GM21619 (cell line): Measurements from ENCODE around the gene TMEM9.

Experiments used
- ATAC-seq: cut with Tn5 transposase; IDR thresholded peaks from one replicate; pipeline ENCODE4 v1.9.1; 2021; ENCODE audit not compliant: unreplicated experiment

TMEM9 gene

DNA sequence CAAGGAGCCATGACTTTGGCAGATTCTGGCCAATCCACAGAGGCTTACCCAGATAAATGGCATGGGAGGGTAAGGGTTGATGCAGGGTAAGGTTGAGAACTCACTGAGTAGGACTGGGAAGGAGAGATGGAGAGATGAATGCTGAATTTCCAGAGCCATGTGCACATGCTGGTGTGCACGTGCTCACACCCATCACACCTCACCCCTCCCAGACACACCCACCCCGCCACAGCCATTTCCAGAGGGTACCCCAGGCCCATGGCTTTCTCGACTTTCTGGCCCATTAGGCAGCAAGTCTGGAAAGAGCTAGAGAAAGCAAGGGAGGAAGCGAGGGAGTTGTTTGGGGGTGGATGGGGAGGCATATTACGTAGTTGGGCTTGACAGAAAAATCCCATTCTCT lies 43.7 kb downstream of the TMEM9 start:
- no peak for ATAC-seq

DNA sequence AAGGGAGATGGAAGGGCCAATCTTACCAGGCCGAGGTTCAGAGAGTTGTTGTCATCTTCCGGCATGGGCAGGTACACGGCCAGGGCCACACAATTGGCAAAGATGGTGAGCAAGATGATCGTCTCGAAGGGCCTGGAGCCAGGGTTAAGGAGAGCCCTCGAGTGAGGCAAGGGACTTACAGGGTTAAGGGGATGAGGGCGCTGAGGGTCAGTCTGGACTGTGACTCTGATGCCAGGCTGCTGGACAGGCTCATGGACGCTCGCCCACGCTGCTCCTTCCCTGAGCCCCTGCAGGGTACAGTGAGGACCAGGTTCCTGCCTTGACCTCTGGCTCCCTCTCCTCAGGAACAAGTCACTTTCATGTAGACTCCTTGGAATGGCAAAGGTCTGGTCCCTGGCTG lies 44.1 kb downstream of the TMEM9 start:
- no peak for ATAC-seq

DNA sequence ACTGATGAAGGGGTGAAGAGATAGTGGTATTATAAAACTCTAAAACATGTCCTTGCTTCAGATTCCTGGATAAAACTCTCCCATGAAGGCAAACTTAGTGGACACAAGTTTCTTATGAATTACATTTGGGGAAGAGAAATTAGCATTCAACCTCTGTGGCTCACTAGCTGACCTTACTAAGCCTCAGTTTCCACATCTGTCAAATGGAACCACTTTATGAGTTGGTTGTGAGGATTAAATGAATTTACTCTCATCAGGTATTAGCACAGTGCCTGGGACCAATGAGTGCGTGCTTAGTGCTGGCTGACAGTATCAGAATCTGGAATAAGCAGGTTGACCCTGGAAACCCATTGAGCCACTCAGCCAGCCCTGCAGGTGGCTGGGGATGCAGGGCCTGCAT lies 44.6 kb downstream of the TMEM9 start:
- no peak for ATAC-seq

DNA sequence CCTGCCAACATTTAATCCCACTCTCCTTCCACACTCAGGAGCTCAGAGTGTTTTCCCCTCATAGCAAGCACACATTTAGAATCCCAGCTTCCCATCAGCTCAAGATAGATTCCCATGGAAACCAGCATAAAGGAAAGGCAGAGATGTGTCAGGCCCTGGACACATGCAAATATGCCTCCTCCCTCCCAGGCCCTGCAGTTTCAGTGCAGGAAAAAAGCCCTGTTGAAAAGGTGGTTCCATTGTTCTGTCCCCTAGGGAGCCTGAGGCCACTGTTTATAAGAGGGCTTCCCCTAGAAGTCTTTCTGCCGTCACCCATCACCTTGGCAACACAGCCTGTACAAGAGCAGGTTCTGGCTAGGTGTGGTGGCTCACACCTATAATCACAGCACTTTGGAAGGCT lies 45.7 kb downstream of the TMEM9 start:
- ATAC-seq = peak; percentile 56

DNA sequence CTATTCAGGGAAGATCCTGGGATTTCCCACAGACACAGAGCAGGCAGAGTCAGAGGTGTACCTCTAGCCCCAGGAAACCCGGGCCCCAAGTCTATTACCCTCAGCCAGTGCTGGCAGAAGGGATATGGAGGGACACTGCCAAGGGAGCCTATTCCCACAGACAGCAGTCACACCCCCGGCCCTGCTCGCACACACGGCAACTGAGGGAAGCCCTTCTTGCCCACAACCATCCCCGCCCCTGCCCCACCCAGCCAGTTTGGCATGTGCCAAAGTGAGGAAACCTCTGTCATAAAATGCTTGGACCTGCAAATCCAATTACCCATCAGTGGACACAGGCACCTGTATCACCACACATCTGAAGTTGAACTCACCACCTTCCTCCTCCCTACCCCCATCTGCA lies 48.6 kb downstream of the TMEM9 start:
- ATAC-seq = no peak

DNA sequence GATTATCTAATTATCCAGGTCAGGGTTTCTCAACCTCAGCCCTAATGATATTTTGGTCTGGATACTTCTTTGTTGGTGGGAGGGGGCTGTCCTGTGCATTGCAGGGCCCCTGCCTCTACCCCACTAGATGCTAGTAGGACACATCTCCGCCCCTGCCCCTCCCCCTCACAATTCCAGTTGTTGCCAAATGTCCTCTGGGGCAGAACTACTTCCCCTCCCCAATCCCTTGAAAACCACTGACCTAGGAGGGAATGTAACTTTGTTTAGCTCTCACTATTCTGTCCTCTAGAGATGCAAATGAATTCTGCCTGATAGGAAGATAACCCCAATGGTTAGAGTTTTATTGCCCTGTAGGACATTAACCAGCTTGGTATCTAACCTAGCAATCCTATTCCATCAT lies 50.1 kb downstream of the TMEM9 start:
- no peak for ATAC-seq

DNA sequence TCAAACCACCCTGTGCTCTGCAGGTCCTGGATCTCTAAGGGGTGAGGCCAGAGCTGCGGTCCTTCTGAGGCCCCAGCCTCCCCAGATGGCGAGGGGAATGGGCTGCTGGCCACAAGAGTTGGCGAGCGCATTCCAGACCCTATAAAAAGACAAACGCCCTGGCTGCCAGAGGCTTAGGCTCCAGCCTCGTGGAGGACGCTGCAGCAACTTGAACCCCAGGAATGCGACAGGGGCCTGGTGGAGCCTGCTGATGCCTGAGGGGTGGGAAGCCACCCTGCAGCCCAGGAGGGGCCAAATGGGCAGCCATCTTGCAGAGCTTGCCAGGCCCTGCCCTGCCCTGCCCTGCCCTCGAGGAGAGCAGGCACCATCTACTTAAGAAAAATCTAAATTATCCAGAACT lies 50.6 kb downstream of the TMEM9 start:
- no peak for ATAC-seq

DNA sequence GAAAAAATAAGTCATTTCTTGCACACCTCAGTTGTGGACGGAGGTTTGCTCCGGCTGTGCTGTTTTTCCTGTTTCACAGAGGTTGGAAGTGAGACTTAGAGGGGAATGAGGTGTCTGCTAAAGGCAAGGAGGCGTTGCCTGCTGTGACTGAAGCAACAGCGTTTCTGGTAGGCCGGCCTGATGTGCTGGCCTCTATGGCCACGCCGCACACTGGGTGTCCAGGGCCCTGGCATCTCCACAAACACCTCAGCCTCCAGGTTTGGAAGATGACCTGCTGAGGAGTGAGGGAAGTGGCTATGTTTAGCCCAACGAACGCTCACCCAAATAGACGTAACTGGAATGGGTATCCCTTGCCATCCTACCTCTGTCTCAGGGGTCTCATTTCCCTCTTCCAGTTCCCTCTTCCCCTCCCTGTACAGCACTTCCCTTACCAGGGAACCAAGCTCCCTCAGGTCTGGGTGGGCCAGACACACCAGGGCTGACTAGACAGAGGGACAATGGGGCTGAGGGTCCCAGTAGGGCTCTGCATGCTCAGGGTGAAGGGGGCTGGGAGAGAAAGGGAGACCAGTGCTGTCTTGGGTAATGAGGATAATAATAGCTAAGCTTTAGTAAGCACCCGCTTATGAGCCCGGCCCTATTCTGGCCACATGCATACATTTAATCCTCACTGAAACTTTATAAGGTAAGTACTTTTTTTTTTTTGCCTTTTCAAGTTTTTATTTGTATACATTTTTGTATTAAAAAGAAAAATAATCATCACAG lies 53.9 kb downstream of the TMEM9 start:
- no peak for ATAC-seq

DNA sequence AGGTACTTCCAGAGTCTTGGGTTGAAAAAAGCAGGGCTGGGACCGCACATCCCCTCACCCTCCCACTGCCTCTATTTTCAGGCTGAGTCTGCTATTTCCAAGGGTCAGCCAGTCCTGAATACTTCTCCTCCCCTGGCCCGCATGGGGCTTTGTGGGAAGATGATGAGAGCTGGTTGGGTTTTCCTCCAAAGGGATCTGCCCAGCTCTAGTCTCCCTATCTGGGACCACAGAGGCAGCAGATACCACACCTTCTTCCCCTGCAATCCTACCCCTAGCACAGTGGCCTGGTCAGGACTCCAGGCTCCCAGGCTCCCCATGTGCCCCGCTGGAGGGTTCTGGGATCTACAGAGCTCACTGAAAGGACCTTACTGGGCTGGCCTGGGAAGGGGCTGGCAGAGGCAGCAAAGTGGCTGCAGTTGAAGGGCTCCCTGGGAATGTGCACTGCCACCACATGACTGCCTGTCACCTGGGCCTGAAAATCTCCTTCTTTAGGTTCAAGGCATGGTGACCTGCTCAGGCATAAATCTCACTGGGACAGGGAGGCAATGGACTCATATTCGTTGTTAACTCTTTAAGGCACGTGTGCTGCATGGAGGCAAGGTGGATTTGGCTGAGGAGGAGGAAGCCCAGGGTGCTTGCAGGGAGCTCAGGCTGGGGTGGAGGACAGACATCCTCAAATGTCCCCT lies 55.1 kb downstream of the TMEM9 start:
- no peak for ATAC-seq

DNA sequence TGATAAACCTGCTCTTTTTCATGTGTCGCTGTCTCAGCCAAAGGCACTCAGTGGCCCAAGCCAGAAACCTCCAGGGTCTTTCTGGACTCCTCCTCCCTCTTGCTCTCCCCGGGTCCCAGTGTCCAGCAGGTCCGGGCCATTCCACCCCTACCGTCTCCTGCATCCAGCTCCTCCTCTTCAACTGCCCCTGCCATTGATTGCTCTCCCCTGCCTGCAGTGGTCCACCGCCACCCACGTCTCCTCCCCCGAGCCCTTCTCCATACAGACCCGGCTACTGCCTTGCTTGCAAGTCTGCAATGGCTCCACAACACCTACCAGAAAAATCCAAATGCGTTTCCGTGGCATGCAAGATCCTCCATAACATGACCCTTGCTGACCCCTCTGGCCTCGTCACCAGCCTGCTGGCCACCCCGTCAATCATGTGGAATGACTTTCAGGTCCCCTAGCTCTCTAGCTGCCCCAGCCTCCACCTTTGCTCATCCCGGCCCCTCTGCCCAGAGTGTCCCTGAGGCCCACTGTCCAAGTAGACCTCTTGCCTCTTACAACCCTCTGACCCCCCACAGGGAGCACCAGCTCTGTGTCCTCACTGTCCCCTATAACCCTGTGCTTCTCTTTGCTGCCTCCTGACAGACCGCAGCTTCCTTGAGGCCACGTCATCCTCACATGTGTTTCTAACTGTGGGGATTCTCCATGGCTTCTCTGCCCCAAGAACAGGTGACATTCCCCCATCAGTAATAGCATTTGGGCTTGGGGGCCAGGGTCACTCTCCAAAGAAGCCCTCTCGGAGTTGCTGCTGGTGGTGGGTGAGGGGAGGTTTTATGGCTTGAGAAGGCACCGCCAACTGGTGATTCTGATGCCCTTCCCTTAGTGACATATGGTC lies 57.1 kb downstream of the TMEM9 start:
- ATAC-seq = no peak

DNA sequence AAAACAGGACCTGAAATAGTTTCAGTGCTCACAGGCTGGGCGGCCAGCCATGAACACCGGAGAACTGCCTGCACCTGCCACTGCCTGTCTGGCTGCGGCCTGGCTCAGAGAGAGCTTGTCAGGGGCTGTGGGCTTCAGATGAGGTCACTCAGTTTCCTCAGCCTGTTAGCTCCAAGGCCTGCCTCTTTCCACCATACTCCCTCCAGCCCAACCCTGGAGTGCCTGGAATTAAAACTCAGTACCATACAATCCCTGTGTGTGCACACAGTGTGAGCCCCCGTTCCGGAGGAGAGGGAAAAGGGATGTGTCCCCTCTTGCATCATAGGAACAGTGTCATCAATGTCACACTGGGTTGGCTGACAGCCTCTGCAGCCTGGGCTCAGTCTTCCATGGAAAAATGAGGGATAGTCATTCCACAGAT lies 58.2 kb downstream of the TMEM9 start:
- ATAC-seq = no peak

DNA sequence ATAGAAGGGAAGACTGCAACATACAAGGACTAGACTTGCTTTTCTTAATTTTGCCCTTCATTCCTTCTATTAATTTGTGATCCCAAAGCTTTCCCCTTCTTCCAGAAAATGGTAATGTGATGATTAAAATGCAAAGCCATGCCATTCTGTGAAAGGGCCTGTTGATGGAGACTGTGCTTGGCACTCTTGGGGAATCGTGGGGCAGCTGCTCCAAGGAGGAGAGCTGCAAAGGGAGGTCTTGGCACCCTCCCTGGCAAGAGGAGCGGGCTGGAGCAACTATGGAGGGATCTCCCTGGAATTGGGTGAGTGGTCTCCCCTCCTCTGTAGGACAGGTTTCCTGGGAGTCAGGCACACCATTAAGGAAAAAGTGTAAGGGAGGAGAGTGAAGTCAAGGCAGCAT lies 58.7 kb downstream of the TMEM9 start:
- ATAC-seq = no peak

DNA sequence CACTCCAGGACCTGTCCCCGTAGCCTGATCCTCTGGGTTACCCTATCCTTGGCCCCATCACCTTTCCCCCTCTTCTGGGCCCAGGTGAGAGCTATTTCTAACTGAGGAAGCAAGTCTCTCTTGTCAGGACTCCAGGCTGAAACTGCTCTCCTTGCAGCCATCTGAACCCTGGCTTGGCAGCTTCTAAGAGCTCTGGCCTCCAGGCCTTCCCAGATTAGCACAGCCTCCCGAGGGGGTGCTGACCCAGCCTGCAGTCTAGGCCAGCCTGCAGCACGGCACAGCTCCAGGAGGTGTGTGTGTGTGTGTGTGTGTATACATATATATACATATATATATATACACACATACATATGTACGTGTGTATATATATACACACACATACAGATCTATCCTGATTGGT lies 59.4 kb downstream of the TMEM9 start:
- ATAC-seq = no peak

DNA sequence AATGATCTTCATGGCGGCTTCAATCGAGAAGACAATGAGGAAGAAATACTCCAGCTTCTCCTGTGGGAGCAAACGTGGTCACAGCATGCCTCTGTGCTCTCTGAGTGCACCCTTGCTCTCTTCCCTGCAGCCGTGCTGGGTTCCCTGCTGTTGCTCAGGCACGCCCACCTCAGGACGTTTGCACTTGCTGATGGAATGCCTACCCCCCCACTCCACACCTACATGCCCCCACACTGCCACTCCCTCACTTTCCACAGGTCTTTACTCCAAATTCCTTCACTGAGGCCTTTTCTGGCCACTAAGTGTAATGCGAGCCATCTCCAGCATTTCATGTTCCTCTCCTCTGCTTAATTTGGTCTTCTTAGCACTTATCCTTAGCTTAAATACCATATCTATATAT lies 60.3 kb downstream of the TMEM9 start:
- ATAC-seq = no peak

DNA sequence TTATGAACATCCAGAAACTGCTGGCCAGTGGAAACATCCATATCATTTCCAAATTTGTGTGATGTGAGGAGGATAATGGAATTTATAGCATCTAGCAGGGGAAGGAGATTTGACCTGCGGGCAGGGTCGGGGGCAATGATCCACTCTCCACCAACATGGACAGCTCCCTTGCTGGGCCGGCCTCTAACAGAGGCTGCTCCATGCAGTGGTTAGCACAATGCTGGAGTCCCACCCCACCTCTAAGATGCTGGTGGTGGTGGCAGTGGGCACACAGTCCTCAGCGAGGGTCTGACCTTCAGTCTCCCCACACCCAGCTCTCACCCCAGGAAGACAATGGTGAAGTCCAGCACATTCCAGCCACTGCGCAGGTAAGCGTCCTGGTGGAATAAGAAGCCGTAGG lies 60.7 kb downstream of the TMEM9 start:
- ATAC-seq = no peak

DNA sequence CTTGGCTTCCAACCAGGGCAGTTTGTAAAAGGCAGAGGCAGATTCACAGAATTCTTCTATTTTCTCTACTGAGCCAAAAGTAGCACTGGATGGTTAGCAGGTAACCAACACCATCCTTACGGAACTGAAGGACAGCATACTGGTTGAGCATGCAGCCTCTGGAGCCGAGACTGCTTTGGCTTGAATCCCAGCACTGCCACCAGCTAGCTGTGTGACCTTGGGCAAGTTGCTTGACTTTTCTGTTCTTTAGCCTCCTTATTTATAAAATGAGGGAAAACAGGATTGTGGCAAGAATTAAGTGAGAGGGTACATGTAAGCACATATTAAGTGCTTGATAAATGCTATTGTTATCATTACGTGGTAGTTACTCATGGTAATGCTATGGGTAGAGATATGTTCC lies 61.5 kb downstream of the TMEM9 start:
- no peak for ATAC-seq

DNA sequence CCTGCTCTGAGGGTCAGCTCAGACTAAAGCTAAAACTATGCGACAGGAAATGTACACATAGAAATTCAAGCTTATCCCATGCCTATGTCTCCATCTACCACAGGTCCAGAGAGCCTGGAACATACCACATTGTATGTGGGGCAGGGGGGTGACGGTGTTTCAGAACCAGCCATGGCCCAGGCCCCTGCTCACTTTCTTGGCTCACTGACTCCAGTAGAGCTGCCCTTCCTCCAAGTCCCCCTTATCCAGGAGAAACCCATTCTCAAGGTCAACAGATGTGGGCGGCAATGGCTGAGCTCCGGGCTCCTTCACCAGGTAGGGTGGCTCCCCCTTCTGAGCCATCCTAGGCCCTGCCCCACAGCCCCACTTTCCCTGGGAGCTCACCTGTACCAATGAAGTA lies 63.0 kb downstream of the TMEM9 start:
- ATAC-seq = no peak

DNA sequence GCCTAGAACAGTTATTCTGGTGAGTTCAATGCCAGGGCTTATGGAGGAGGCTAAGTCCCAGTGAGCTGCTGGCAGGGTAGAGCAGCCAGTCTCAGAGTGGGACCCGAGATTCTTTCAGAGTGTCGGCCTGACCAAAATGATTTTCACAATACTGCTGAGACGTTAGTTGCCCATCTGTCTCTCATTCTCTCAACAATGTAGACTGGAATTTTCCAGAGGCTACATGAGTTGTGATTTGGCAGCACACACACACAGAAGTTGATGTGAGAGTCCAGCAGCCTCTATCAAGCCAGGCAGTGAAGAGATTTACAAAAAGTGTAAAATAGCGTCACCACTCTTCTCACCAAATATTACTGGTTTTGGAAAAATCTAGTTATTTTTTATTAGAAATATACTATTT lies 63.7 kb downstream of the TMEM9 start:
- ATAC-seq = no peak

DNA sequence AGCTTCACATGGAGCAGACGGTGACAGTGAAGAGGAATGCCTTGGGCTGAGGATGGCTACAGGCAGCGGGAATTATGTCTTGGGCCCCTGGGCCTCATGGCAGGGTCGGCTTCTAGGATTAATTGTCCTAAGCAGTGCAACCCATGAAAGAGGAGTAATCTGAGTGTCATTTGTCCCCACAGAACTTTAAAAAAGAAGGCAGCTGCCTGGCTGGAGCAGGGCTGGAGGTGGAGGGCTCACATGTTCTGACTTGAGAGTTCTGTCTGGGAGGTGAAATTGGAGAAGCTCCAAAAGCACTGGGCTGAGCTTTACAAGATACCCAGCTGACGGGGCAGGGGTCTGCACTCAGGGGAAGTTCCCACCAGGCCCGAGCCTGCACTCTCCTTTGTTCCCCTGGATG lies 64.7 kb downstream of the TMEM9 start:
- ATAC-seq = no peak

DNA sequence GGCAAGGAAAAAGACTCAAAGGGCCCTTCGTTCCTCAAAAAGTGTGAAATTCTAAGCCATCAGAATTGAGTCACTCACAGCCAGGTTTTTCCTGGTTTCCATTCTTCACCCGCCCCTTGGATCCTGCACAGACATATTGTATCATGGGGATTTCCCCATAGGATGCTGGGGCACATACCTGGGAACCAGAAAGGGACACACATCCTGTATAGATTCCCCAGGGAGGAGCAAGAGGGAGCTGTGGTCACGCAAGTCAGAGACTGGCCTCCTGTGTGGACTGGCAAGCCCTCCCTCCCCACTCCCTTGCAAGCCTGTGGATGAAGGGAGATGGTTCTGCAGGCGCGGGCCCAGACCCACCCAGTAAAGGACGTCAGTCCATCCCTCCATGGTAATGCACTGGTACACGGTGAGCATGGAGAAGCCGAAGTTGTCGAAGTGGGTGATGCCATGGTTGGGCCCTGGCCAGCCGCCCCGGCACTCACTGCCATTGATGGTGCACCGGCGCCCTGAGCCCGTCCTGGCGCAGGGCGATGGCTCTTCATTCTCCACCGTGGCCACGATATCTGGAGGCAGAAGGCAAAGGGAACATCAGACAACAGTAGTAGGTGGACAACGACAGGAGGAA lies 65.3 kb downstream of the TMEM9 start:
- no peak for ATAC-seq

DNA sequence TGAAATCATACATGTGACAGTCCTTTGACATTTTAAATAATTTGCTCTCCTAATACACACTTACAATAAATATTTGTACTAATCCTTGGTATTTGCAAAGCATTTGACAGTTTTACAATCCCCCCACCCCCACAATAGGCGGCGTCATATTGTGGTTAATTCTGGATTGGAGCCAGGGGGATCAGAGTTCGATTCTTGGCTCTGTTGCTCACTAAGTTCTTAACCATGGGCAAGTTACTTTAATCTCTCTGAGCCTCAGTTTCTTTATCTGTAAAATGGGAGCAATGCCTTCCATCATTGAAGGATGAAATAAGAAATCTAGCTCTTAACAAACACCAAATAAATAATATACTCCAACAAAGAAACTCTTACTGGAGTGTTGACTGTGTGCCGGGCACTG lies 65.9 kb downstream of the TMEM9 start:
- ATAC-seq = no peak
